Gastroesophageal sphincter (tissue), 3 donors: ENCODE results near the gene BABAM2.

Experiments
- CTCF ChIP-seq, 4 experiments: fragments of 200-600 bp in 2 of 4; fragments of 450-650 bp in 2 of 4; sonication (generic) in 1 of 4; IDR thresholded peaks; one replicate each; pipeline ENCODE4 v1.5.1; 2017 to 2019; ENCODE audit warnings: antibody characterized with exemption in 4 of 4, mild to moderate bottlenecking in 2 of 4, moderate library complexity in 2 of 4
- EP300 ChIP-seq: sonication (generic); formaldehyde crosslinking; IDR thresholded peaks from one replicate; pipeline ENCODE4 v1.6.1; 2017; ENCODE audit warnings: antibody characterized with exemption, mild to moderate bottlenecking
- POLR2A ChIP-seq, 2 donors: fragments of 450-650 bp; IDR thresholded peaks; one replicate each; pipeline ENCODE4 v1.6.1; 2017; ENCODE audit warnings: antibody characterized with exemption in 2 of 2, mild to moderate bottlenecking in 2 of 2, moderate library complexity in 1 of 2
- POLR2AphosphoS5 ChIP-seq: sonication (generic); formaldehyde crosslinking; IDR thresholded peaks from one replicate; pipeline ENCODE4 v1.6.1; 2017; ENCODE audit warnings: antibody characterized with exemption

GRCh38 chr2:27901234-27901633, 10.7 kb downstream of the BABAM2 start:
- TF ChIP-seq CTCF (IDR thresholded peaks at IDR 0.05) (no peak), POLR2A (IDR thresholded peaks at IDR 0.05) (no peak), POLR2AphosphoS5 (no peak), EP300 (no peak)
